GM21515 (cell line): ENCODE results near the gene OR2B2.
"Not testable (repeated sequence)": the region's sequence is repeated elsewhere in the genome, so short reads cannot be mapped to it uniquely, and the experiment has no call there.

ENCODE experiments used
- ATAC-seq: cut with Tn5 transposase; IDR thresholded peaks from one replicate; pipeline ENCODE4 v1.9.1; 2021; ENCODE audit not compliant: unreplicated experiment

OR2B2 gene

GRCh38 chr6:27911956-27912446, at the start of gene OR2B2:
OR2B2 (minus strand) TSS chr6:27912396; CDS start chr6:27912319, 77 bp downstream.
- ATAC-seq, result no peak

DNA sequence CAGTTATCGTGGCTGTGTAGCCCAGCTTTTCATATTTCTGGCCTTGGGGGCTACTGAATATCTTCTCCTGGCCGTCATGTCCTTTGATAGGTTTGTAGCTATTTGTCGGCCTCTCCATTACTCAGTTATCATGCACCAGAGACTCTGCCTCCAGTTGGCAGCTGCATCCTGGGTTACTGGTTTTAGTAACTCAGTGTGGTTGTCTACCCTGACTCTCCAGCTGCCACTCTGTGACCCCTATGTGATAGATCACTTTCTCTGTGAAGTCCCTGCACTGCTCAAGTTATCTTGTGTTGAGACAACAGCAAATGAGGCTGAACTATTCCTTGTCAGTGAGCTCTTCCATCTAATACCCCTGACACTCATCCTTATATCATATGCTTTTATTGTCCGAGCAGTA, 45.3 kb upstream of the OR2B2 start:
- ATAC-seq, result no peak

- ATAC-seq, result no peak
Measured at GRCh38 chr6:27956941-27957340, 44.7 kb upstream of the OR2B2 start, which contains the start of gene OR2B6. OR2B6 (plus strand) TSS chr6:27957241; CDS start chr6:27957241, 0 bp downstream.

DNA sequence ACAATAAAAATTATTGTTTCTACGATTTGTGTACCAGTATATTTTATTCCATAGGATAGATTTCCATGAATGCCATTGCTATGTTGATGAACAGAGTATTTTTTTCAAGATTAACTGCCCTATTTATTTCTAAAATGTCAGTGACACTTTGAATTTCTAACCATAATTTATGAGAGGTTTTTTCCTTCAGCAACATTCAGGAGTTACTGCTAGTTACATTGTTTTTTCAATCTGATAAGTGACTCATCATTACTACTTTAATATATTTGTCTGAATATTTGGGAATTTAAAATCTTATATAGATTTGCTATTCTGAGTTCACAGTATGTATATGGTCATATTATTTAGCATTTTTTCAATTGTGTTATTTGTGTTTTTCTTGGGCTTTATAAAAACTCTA, 38.8 kb upstream of the OR2B2 start:
- ATAC-seq, result no peak

DNA sequence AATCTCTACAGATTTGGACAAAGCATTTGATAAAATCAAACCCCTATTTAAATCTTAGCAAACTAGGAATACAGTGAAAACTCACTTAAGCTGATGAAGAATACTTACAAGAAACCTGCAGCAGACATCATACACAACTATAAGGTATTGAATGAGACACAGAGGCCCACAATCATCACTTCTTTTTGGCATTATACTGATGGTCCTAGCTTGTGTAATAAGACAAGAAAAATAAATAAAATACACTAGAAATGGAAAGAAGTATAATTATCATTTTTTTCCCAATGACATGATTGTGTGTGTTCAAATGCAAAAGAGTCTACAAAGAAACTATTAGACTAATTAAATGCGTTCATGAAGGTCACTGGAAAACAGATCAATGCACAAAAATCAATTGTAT, 36.0 kb upstream of the OR2B2 start:
- no peak for ATAC-seq

- not testable (repeated sequence) for ATAC-seq
Measured at GRCh38 chr6:27943072-27943471, 30.9 kb upstream of the OR2B2 start.

- ATAC-seq, result no peak
Measured at GRCh38 chr6:27940766-27941165, 28.6 kb upstream of the OR2B2 start.

DNA sequence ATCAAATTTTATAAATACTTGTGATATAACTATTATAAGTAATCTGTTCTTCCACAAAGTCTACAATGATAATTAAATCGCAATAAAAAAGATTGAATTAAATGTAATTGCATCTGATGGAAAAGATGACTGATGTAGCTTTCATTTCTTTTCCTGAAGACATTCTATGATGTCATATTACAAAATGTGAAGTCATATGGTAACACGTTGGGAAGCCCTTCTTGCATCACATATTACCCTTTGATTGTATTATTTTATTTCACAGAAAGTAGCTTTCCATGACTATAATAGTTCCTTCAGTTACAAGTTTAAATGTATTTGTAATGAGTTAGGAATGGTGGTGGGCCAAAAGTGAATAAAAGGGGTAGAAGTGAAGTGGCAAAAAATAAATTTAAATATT, 19.0 kb upstream of the OR2B2 start:
- no peak for ATAC-seq

- ATAC-seq, result not testable (repeated sequence)
Measured at GRCh38 chr6:27929930-27930329, 17.7 kb upstream of the OR2B2 start.

DNA sequence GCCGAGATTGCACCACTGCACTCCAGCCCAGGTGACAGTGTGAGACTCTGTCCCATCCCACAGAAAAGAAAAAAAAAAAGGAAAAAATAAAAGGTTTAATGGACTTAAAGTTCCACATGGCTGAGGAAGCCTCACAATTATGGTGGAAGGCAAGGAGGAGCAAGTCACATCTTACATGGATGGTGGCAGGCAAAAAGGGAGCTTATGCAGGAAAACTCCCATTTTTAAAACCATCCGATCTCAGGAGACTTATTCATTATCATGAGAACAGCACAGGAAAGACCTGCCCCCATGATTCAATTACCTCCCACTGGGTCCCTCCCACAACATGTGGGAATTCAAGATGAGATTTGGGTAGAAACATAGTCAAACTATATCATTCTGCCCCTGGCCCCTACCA, 15.8 kb upstream of the OR2B2 start:
- not testable (repeated sequence) for ATAC-seq

GRCh38 chr6:27924179-27924578, 12.0 kb upstream of the OR2B2 start:
- ATAC-seq, result no peak

DNA sequence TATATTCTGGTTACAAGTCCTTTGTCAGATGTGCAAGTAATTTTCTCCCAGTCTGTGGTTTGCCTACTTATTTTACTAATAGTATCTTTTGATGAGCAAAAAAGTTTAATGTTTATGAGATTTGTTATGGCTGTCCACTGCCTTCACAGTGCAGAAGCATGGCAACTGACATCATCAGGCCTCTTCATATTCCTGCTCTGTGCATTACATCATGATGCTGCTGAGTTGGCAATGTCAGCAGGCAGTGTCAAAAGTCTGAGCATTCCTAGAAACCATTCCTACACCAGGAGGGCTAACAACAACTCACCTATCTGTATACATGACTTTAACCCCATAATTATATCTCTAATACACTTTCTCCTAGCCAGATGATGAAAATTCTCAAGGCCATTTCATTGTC, 10.8 kb upstream of the OR2B2 start:
- no peak for ATAC-seq

DNA sequence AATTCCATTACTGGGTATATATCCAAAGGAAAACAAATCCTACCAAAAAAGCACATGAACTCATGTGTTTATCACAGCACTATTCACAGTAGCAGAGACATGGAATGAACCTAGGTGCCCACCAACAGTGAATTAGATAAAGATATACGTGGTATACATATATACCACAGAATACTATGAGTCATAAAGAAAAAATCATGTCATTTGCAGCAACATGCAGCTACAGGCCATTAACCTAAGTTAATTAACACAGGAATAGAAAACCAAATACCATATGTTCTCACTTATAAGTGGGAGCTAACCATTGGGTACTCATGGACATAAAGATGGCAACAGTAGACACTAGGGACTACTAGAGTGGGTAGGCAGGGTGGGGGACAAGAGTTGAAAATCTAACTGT, 4.2 kb downstream of the OR2B2 start:
- no peak for ATAC-seq

DNA sequence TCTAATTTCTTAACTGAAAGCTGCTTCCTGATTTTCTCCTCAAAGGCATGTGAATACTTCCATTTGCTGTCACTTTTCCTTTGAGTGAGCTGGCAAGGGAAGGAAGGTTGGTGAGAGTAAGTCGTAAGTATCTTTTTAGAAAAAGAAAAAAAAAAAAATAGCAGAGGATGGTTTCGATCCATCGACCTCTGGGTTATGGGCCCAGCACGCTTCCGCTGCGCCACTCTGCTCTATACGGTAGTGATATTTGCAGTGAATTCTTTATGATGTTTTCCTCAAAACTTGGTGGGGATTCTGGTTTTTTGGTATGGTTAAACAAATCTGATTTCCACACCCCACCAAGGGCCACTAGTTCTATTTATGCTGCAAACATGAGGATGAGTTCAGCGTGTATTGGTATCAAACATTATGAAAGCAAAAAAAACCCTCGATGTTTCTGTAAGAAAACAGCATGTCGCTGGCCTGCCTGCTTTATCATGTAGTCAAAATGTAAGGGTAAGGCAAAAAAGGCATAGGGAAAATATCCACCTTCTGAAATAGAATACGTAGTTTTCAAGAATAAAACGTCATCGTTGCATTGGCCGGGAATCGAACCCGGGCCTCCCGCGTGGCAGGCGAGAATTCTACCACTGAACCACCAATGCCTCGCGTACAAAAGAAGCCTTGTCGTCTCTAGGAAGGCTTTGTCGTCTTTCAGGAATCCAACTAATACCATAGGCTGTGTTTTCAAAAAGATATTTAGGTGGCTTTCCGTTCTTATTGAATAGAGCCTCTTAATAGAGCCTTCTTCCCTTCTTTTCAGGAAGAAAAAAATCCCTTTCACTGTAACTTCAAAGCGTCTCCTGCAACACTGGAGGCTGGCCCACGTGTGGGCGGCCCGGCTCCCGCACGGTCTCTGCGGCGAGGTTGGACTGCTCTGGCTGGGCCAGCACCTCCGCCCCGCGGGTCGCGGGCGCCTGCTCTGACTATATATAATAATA, 9.6 kb downstream of the OR2B2 start:
- ATAC-seq, result peak; percentile 69

DNA sequence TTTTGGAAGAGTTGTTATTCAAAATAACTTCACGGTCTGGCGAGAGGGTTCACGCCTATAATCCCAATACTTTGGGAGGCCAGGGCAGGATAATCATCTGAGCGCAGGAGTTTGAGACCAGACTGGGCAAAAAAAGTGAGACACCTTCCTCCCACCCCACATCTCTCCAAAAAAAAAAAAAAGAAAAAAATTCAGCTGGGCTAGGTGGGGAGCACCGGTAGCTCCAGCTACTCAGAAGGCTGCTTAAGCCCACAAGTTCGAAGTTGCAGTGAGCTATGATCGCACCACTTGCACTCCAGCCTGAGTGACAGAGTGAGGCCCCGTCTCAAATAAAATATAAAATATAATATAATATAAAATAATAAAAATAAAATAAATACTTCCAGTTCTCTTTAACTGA, 10.4 kb downstream of the OR2B2 start:
- no peak for ATAC-seq

DNA sequence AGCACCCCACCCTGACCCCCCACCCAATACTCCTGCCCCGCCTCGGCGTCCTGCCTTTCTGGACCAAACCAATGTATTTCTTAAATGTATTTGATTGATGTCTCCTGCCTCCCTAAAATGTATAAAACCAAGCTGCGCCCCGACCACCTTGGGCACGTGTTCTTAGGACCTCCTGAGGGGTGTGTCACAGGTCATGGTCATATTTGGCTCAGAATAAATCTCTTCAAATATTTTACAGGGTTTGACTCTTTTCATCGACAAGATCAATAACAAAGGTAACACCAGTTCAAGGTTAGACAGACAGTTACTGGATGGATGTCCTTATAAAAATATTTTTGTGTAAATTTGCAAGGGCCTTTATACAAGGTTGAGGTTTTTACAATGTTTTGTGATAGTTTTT, 12.0 kb downstream of the OR2B2 start:
- not testable (repeated sequence) for ATAC-seq

GRCh38 chr6:27899543-27899942, 12.7 kb downstream of the OR2B2 start:
- ATAC-seq, result no peak

DNA sequence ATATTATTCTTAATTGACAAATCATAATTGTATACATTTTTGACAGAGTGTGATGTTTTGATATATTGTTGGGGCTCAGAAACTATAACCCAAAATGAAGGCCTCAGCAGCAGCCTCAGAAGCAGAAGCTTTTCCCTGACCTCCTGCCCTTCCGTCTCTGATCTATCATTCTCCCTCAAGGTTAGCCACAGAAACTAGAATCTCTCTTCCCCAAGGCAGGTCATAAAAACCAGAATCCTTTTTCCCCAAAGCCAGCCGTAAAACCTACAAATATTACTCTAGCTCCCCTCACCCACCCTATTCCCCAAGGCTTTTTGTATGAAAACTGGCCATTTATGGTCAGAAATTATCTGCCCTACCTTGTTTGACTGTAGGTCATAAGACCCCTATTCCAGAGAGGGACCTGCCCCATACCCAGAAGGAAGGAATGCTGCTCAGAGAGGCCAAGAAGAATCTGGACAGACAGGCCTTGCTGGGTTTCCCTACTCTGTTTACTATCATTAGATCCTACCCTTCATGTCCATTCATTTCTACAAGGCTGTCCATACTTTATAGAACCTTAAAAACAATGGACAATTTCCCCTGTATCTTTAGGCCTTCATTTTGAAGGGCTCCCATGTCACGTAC, 14.5 kb downstream of the OR2B2 start:
- ATAC-seq, result no peak

DNA sequence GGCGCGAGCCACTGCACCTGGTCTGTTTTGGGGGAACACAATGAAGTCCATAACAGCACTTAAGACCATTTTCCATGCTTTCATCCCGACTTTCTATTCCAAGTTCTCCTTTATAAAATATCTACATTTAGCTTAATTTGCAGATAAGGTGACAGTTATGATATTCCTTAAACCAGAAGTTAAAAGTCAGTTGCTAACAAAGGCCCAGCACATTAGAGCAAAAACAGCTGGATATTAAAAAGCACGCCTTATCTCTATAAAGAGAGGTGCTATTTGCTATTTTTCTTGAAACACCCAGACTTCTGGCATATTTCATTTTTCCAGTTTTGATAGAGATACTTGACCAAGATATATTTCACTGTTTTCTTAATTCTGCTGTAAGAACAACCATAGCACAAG, 15.8 kb downstream of the OR2B2 start:
- ATAC-seq, result no peak

DNA sequence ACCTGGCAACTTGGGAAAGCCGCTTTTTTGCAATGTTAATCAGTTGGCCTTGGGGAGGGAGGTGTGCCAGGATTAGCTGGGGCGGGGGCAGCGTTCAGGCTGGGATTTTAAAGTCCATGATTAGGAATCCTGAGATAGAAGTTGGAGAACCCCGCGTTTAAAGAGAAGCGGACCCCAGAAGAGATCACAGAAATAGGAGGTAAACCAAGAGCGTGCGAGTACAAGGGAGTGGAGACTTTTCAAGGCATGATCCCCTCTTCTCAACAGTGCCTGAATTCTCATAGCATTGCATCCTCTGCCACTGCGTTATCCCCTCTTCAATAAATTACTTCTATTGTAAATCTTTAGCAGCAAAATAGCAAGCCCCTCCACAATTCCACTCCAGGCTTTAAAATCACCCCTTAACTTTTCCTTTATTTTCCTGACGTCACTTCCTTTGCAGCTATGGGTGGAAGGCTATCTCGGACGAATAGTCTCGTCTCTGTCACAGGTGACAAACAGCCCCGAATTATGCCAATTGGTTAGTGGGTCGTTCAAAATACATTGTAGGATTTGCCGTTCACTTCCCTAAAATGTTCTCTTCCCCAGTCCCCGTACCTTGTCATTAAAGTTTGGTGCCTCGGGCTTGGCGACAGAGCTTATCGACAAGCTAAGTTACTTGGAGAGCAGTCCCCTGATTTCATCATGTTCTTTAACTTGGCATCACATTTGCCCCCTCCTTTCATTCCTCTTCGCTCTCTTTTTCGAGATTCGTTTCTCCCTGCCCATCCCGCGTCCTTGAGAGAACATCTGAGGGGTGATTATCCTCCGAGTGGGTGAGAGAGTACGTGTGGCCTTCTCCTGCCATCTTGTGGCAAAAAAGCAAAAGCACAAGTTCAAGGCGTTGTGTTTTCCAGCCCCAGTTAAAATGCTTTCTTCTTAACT, 17.1 kb downstream of the OR2B2 start:
- no peak for ATAC-seq
